Measurements from ENCODE around the gene ANXA3.

GRCh38 chr4:78553529-78554060 is 2.0 kb downstream of the ANXA3 start:
- no peak for TF ChIP-seq RAD21 (IDR thresholded peaks at IDR 0.05; ENCODE audit: low read depth)
- TF ChIP-seq, protein P1, sequence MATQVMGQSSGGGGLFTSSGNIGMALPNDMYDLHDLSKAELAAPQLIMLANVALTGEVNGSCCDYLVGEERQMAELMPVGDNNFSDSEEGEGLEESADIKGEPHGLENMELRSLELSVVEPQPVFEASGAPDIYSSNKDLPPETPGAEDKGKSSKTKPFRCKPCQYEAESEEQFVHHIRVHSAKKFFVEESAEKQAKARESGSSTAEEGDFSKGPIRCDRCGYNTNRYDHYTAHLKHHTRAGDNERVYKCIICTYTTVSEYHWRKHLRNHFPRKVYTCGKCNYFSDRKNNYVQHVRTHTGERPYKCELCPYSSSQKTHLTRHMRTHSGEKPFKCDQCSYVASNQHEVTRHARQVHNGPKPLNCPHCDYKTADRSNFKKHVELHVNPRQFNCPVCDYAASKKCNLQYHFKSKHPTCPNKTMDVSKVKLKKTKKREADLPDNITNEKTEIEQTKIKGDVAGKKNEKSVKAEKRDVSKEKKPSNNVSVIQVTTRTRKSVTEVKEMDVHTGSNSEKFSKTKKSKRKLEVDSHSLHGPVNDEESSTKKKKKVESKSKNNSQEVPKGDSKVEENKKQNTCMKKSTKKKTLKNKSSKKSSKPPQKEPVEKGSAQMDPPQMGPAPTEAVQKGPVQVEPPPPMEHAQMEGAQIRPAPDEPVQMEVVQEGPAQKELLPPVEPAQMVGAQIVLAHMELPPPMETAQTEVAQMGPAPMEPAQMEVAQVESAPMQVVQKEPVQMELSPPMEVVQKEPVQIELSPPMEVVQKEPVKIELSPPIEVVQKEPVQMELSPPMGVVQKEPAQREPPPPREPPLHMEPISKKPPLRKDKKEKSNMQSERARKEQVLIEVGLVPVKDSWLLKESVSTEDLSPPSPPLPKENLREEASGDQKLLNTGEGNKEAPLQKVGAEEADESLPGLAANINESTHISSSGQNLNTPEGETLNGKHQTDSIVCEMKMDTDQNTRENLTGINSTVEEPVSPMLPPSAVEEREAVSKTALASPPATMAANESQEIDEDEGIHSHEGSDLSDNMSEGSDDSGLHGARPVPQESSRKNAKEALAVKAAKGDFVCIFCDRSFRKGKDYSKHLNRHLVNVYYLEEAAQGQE (IDR thresholded peaks at IDR 0.05; ENCODE audit: low read depth) = no peak

All from Ishikawa (cell line).